IMR-90 (cell line): ENCODE results near the gene LPO. TPM values are rescaled to one million over a fixed set of nuclear protein-coding genes. Genes with fewer than 3 reads are reported as not detected.

Experiments used
- ATAC-seq: fragments of 200-7000 bp; cut with Tn5 transposase; 2 replicates; pipeline ENCODE4 v1.9.1; 2020; ENCODE audit warnings: low read depth, mild to moderate bottlenecking, moderate library complexity
- BruUV-seq: library from RNA; stranded (reverse); fragments of 400-500 nt; replicated peaks from 2 replicates; lab custom pipeline; 2021; lab: Mats Ljungman, UMichigan
- CTCF ChIA-PET: fragments of 300-600 bp; formaldehyde crosslinking; extraction: SDS; loops from one replicate; lab custom pipeline; 2021; ENCODE audit warnings: antibody characterized with exemption; lab: Yijun Ruan, JAX
- POLR2A ChIA-PET: fragments of 300-600 bp; sonication (Branson Sonifier 250); formaldehyde crosslinking; loops from one replicate; lab custom pipeline; 2022; ENCODE audit warnings: antibody characterized with exemption; ENCODE audit not compliant: unreplicated experiment; lab: Charles Lee
- DNase-seq: peaks from one replicate; pipeline ENCODE4 v3.0.0; 2013
- H2AFZ ChIP-seq: replicated peaks from 2 replicates; pipeline ENCODE3; 2013; ENCODE audit warnings: low read length, mild to moderate bottlenecking; ENCODE audit not compliant: poor library complexity
- H2AK5ac ChIP-seq: 2 replicates; pipeline ENCODE4 v1.6.1; 2013; ENCODE audit warnings: low read depth, low read length, inconsistent platforms
- H2AK9ac ChIP-seq: replicated peaks from 2 replicates; pipeline ENCODE3; 2013; ENCODE audit warnings: mild to moderate bottlenecking, low read depth, low read length, moderate library complexity; ENCODE audit not compliant: poor library complexity
- H2BK120ac ChIP-seq: 2 replicates; pipeline ENCODE4 v1.6.1; 2013; ENCODE audit warnings: low read depth, low read length, inconsistent platforms
- H2BK15ac ChIP-seq: 3 replicates; pipeline ENCODE4 v1.6.1; 2013; ENCODE audit warnings: low read depth, low read length, inconsistent platforms
- H2BK20ac ChIP-seq: 2 replicates; pipeline ENCODE4 v1.6.1; 2013; ENCODE audit warnings: low read depth, mild to moderate bottlenecking, inconsistent platforms, low read length, moderate library complexity
- H2BK5ac ChIP-seq: 2 replicates; pipeline ENCODE4 v1.6.1; 2013; ENCODE audit warnings: mild to moderate bottlenecking, low read depth, low read length, inconsistent platforms; ENCODE audit not compliant: poor library complexity, severe bottlenecking
- H3K14ac ChIP-seq: replicated peaks from 2 replicates; pipeline ENCODE4 v1.6.1; 2013; ENCODE audit warnings: low read depth, low read length, inconsistent platforms
- H3K18ac ChIP-seq: 2 replicates; pipeline ENCODE4 v1.6.1; 2013; ENCODE audit warnings: low read depth, low read length, control low read depth
- H3K23ac ChIP-seq: 2 replicates; pipeline ENCODE4 v1.6.1; 2013; ENCODE audit warnings: low read depth, low read length, inconsistent platforms
- H3K27ac ChIP-seq: 2 replicates; pipeline ENCODE4 v1.5.1; 2013; ENCODE audit warnings: mild to moderate bottlenecking, control low read depth, low read length; ENCODE audit not compliant: insufficient read depth
- H3K27me3 ChIP-seq: 2 replicates; pipeline ENCODE4 v1.6.1; 2013; ENCODE audit warnings: low read length; ENCODE audit not compliant: control insufficient read depth, insufficient read depth
- H3K36me3 ChIP-seq: 2 replicates; pipeline ENCODE4 v1.6.1; 2013; ENCODE audit warnings: low read length, mixed read lengths; ENCODE audit not compliant: control insufficient read depth, insufficient read depth
- H3K4ac ChIP-seq: 2 replicates; pipeline ENCODE4 v1.6.1; 2013; ENCODE audit warnings: low read depth, low read length, inconsistent platforms
- H3K4me1 ChIP-seq: 2 replicates; pipeline ENCODE4 v1.6.1; 2013; ENCODE audit warnings: low read length, mixed read lengths; ENCODE audit not compliant: control insufficient read depth, insufficient read depth
- H3K4me2 ChIP-seq: 2 replicates; pipeline ENCODE4 v1.6.1; 2013; ENCODE audit warnings: low read depth, mild to moderate bottlenecking, control low read depth, low read length, moderate library complexity
- H3K4me3 ChIP-seq: 2 replicates; pipeline ENCODE4 v1.5.1; 2013; ENCODE audit warnings: low read depth, mild to moderate bottlenecking, control low read depth, low read length, moderate library complexity; ENCODE audit not compliant: insufficient read depth
- H3K56ac ChIP-seq: 2 replicates; pipeline ENCODE4 v1.6.1; 2013; ENCODE audit warnings: low read length, inconsistent platforms; ENCODE audit not compliant: insufficient read depth; ENCODE audit errors: extremely low read depth
- H3K79me1 ChIP-seq, 2 experiments: 2 replicates each; pipeline ENCODE4 v1.6.1; 2013; ENCODE audit warnings: low read length in 2 of 2, inconsistent platforms in 1 of 2, low read depth in 1 of 2
- H3K9ac ChIP-seq: 2 replicates; pipeline ENCODE4 v1.6.1; 2013; ENCODE audit warnings: low read depth, low read length, control low read depth
- H3K9me1 ChIP-seq: 2 replicates; pipeline ENCODE4 v1.6.1; 2013; ENCODE audit warnings: low read length, inconsistent platforms; ENCODE audit not compliant: insufficient read depth
- H3K9me3 ChIP-seq: 2 replicates; pipeline ENCODE4 v1.6.1; 2013; ENCODE audit warnings: low read length; ENCODE audit not compliant: control insufficient read depth, insufficient read depth
- H4K20me1 ChIP-seq: 2 replicates; pipeline ENCODE4 v1.6.1; 2013; ENCODE audit warnings: low read length, inconsistent platforms; ENCODE audit not compliant: insufficient read depth
- H4K5ac ChIP-seq: 2 replicates; pipeline ENCODE4 v1.6.1; 2013; ENCODE audit warnings: mild to moderate bottlenecking, low read depth, low read length, control low read depth
- H4K8ac ChIP-seq, 2 experiments: 2 replicates each; pipeline ENCODE4 v1.6.1; 2013; ENCODE audit warnings: low read depth in 2 of 2, low read length in 2 of 2, control low read depth in 1 of 2, inconsistent platforms in 1 of 2
- H4K91ac ChIP-seq: 2 replicates; pipeline ENCODE4 v1.6.1; 2013; ENCODE audit warnings: low read depth, low read length, inconsistent platforms; ENCODE audit not compliant: insufficient read depth
- BHLHE40 ChIP-seq: fragments of 150-350 bp; IDR thresholded peaks from 2 replicates; pipeline ENCODE4 v1.6.1; 2016; ENCODE audit warnings: mild to moderate bottlenecking, low read depth, low read length
- CHD1 ChIP-seq: IDR thresholded peaks from 2 replicates; pipeline ENCODE4 v1.6.1; 2012; ENCODE audit warnings: low read depth, low read length, improper control_type of control experiment
- CTCF ChIP-seq: conservative IDR thresholded peaks from 2 replicates; pipeline ENCODE4 v1.5.1; 2012; ENCODE audit warnings: mild to moderate bottlenecking, low read depth, low read length, improper control_type of control experiment
- FOS ChIP-seq: fragments of 150-350 bp; IDR thresholded peaks from 2 replicates; pipeline ENCODE4 v1.6.1; 2016; ENCODE audit warnings: low read depth, low read length
- MAZ ChIP-seq: IDR thresholded peaks from 2 replicates; pipeline ENCODE4 v1.6.1; 2012; ENCODE audit warnings: low read depth, mild to moderate bottlenecking, low read length, improper control_type of control experiment, moderate library complexity, borderline replicate concordance
- MXI1 ChIP-seq: IDR thresholded peaks from 2 replicates; pipeline ENCODE4 v1.6.1; 2012; ENCODE audit warnings: low read depth, mild to moderate bottlenecking, low read length, moderate library complexity, borderline replicate concordance
- NFE2L2 ChIP-seq: fragments of 150-350 bp; IDR thresholded peaks from 2 replicates; pipeline ENCODE4 v1.6.1; 2016; ENCODE audit warnings: low read depth, mild to moderate bottlenecking, low read length
- POLR2A ChIP-seq: IDR thresholded peaks from 2 replicates; pipeline ENCODE4 v1.6.1; 2012; ENCODE audit warnings: mild to moderate bottlenecking, low read depth, low read length
- RAD21 ChIP-seq: IDR thresholded peaks from 2 replicates; pipeline ENCODE4 v1.6.1; 2012; ENCODE audit warnings: low read length, improper control_type of control experiment
- RFX5 ChIP-seq: IDR thresholded peaks from 2 replicates; pipeline ENCODE4 v1.8.0; 2012; ENCODE audit warnings: low read depth, mild to moderate bottlenecking, low read length, moderate library complexity
- SMC3 ChIP-seq: fragments of 150-350 bp; IDR thresholded peaks from 2 replicates; pipeline ENCODE4 v1.6.1; 2016; ENCODE audit warnings: low read depth, mild to moderate bottlenecking, antibody characterized with exemption, low read length, moderate library complexity
- WGBS, 2 experiments: methylation state at CpG; one replicate each; pipeline versions ENCODE4 v1.1.5 to v1.1.7; 2013; ENCODE audit warnings: missing lambda C conversion rate in 2 of 2; ENCODE audit not compliant: insufficient read length in 1 of 2; ENCODE audit errors: extremely low coverage in 2 of 2; 5-methylcytosine and 5-hydroxymethylcytosine counted together
- dilution Hi-C: fragments of 300-500 bp; cut with HindIII; formaldehyde crosslinking; loops from one replicate; pipeline ENCODE4 v1.14.3; 2018; ENCODE audit warnings: low sequenced_read_pairs; ENCODE audit not compliant: unreplicated experiment
- in situ Hi-C: fragments of 300-500 bp; cut with MboI; formaldehyde crosslinking; loops from 3 replicates; pipeline ENCODE4 v1.14.3; 2019; ENCODE audit warnings: low sequenced_read_pairs, inconsistent platforms, mixed read lengths
- intact Hi-C: fragments of 100-400 bp; cut with micrococcal nuclease; formaldehyde crosslinking; loops from 2 replicates; pipeline ENCODE4 v1.10.0; 2022
- polyA plus RNA-seq, 3 experiments: library from polyadenylated mRNA; depleted of rRNA; stranded (reverse); fragments of >200 nt; gene quantifications; 2 replicates each; pipeline ENCODE4 v1.2.3, GENCODE V29; 2012; ENCODE audit warnings: low replicate concordance in 1 of 3
- total RNA-seq: library from RNA; depleted of rRNA; stranded (reverse); fragments of >200 nt; gene quantifications from 2 replicates; pipeline ENCODE4 v1.2.3, GENCODE V29; 2012
- TF ChIP-seq, protein P1 (sequence below): fragments of 150-350 bp; IDR thresholded peaks from 2 replicates; pipeline ENCODE4 v1.6.1; 2016; ENCODE audit warnings: low read depth, mild to moderate bottlenecking, low read length, moderate library complexity, borderline replicate concordance
- TF ChIP-seq, protein P2 (sequence below): fragments of 150-350 bp; IDR thresholded peaks from 2 replicates; pipeline ENCODE4 v1.6.1; 2017; ENCODE audit warnings: mild to moderate bottlenecking, antibody characterized with exemption, low read length, low read depth

The LPO gene
- total and polyA plus RNA-seq, 2 of the 4 experiments (the other 2 are of a cell fraction): not detected

- peaks cover 5% of the 10 kb centered on the region; the same call in 1 of the 2 replicates for H3K9me1 ChIP-seq
- H4K5ac ChIP-seq: peak within 1 kb of the TSS; percentile 96
- ATAC-seq (peak; percentile 100), DNase-seq (peak; percentile 85)
- peak within 1 kb of the TSS; percentile 28 for H2AK9ac ChIP-seq
- H3K27ac ChIP-seq: peak within 1 kb of the TSS; percentile 63
- H3K4me1 ChIP-seq: peaks cover 3% of the 10 kb centered on the region; the same call in 1 of the 2 replicates
- peak within 1 kb of the TSS; percentile 69 for H3K4ac ChIP-seq
- BruUV-seq: no TSS peak
- H2BK20ac ChIP-seq: no peak within 1 kb of the TSS
- H2BK15ac ChIP-seq: no peak within 1 kb of the TSS
- H3K18ac ChIP-seq: peak within 1 kb of the TSS; percentile 14; the same call in 1 of the 2 replicates
- peaks cover 4% of the 10 kb centered on the region; the same call in 1 of the 2 replicates for H3K36me3 ChIP-seq
- H2AK5ac ChIP-seq: no peak within 1 kb of the TSS
- H2BK120ac ChIP-seq: peak within 1 kb of the TSS; percentile 26; the same call in 1 of the 2 replicates
- H3K4me2 ChIP-seq: peak within 1 kb of the TSS; percentile 94
- ChIA-PET CTCF (interaction anchor here (0.5 to 0.6 kb wide), 2 partner anchors 12 to 340 kb away, joined by 3 to 4 read pairs; no protein-coding TSS in a partner anchor), POLR2A (no interaction called here)
- H3K23ac ChIP-seq: peak within 1 kb of the TSS; percentile 83; the same call in 1 of the 2 replicates
- peak within 1 kb of the TSS; percentile 99 for H2AFZ ChIP-seq
- no peaks in the 10 kb centered on the region for H3K27me3 ChIP-seq
- peak within 1 kb of the TSS; percentile 83 for H3K9ac ChIP-seq
- H3K79me1 ChIP-seq: peaks cover 5% of the 10 kb centered on the region in 2 experiments; a peak in 2 of 4 replicates
- 1% methylated on average over 43 of the region's 56 CpGs; no CpG with 5 or more reads in 1 of the 2 experiments for WGBS, 2 experiments
- H4K20me1 ChIP-seq: no peaks in the 10 kb centered on the region
- peak within 1 kb of the TSS; percentile 57 for H4K91ac ChIP-seq
- peak within 1 kb of the TSS; percentile 85 for H3K14ac ChIP-seq
- intact Hi-C loops (no loop called here), in situ Hi-C loops (no loop called here), dilution Hi-C loops (no loop called here)
- H3K4me3 ChIP-seq: peak within 1 kb of the TSS; percentile 71
- peak within 1 kb of the TSS; percentile 11 for H2BK5ac ChIP-seq
- H4K8ac ChIP-seq: peak within 1 kb of the TSS; percentile 94 to 96
- no peaks in the 10 kb centered on the region for H3K9me3 ChIP-seq
- H3K56ac ChIP-seq: peak within 1 kb of the TSS; percentile 37; the same call in 1 of the 2 replicates
- TF ChIP-seq NFE2L2 (no peak), RFX5 (no peak), POLR2A (peak; percentile 42; the same call in 1 of the 2 replicates), MXI1 (peak; percentile 87), FOS (no peak), CTCF (peak; percentile 59), BHLHE40 (no peak), SMC3 (no peak), RAD21 (peak; percentile 22; the same call in 1 of the 2 replicates), CHD1 (no peak), MAZ (0 out of 2 replicates have a peak, but pooled peaks have one; percentile 21)
- TF ChIP-seq, protein P1, sequence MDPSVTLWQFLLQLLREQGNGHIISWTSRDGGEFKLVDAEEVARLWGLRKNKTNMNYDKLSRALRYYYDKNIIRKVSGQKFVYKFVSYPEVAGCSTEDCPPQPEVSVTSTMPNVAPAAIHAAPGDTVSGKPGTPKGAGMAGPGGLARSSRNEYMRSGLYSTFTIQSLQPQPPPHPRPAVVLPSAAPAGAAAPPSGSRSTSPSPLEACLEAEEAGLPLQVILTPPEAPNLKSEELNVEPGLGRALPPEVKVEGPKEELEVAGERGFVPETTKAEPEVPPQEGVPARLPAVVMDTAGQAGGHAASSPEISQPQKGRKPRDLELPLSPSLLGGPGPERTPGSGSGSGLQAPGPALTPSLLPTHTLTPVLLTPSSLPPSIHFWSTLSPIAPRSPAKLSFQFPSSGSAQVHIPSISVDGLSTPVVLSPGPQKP: no peak
- TF ChIP-seq, protein P2, sequence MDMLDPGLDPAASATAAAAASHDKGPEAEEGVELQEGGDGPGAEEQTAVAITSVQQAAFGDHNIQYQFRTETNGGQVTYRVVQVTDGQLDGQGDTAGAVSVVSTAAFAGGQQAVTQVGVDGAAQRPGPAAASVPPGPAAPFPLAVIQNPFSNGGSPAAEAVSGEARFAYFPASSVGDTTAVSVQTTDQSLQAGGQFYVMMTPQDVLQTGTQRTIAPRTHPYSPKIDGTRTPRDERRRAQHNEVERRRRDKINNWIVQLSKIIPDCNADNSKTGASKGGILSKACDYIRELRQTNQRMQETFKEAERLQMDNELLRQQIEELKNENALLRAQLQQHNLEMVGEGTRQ: no peak
Observed at GRCh38 chr17:58219007-58219788, 19.2 kb upstream of the LPO start, which contains the start of gene MKS1. Gene MKS1, minus strand, starts transcription at chr17:58219255. Its CDS starts 25 bp downstream, at chr17:58219230.
